OCI-LY3 (cell line): Measurements from ENCODE around the gene PTS.

Experiments
- H2AFZ ChIP-seq: fragments of 200-600, 300-600 bp; shearing (Covaris generic); 2 replicates; pipeline ENCODE4 v1.6.0; 2014; ENCODE audit warnings: antibody characterized with exemption, low read depth, low read length
- H3K27ac ChIP-seq: fragments of 200-600, 300-600 bp; sonication (generic); 2 replicates; pipeline ENCODE4 v1.5.1; 2014; ENCODE audit warnings: mild to moderate bottlenecking, low read length, moderate library complexity, mixed read lengths
- H3K27me3 ChIP-seq: fragments of 200-600, 300-600 bp; sonication (generic); 2 replicates; pipeline ENCODE4 v1.6.1; 2014; ENCODE audit warnings: low read depth, low read length, mixed read lengths
- H3K36me3 ChIP-seq: fragments of 200-600, 300-600 bp; sonication (generic); replicated peaks from 2 replicates; pipeline ENCODE3; 2014; ENCODE audit warnings: low read depth, low read length, mixed read lengths
- H3K4me1 ChIP-seq: fragments of 300-600, 200-600 bp; sonication (generic); 2 replicates; pipeline ENCODE4 v1.6.1; 2014; ENCODE audit warnings: low read length, mixed read lengths
- H3K4me2 ChIP-seq: fragments of 200-600, 300-600 bp; sonication (generic); 2 replicates; pipeline ENCODE4 v1.6.1; 2014; ENCODE audit warnings: low read length, mixed read lengths
- H3K4me3 ChIP-seq: fragments of 300-600, 200-600 bp; sonication (generic); 2 replicates; pipeline ENCODE4 v1.5.1; 2014; ENCODE audit warnings: antibody characterized with exemption, mild to moderate bottlenecking, low read length, moderate library complexity
- H3K79me2 ChIP-seq: fragments of 300-600, 200-600 bp; shearing (Covaris generic); 2 replicates; pipeline ENCODE4 v1.6.1; 2014; ENCODE audit warnings: mild to moderate bottlenecking, low read length, mixed read lengths
- H3K9ac ChIP-seq: fragments of 300-600, 200-600 bp; shearing (Covaris generic); 2 replicates; pipeline ENCODE4 v1.6.0; 2014; ENCODE audit warnings: mild to moderate bottlenecking, low read length, moderate library complexity
- H3K9me3 ChIP-seq: fragments of 200-600, 300-600 bp; shearing (Covaris generic); 2 replicates; pipeline ENCODE4 v1.6.1; 2014; ENCODE audit warnings: low read length, mixed read lengths; ENCODE audit not compliant: insufficient read depth
- H4K20me1 ChIP-seq: fragments of 200-600, 300-600 bp; sonication (generic); 2 replicates; pipeline ENCODE4 v1.6.1; 2016; ENCODE audit warnings: low read length, mixed read lengths; ENCODE audit not compliant: insufficient read depth
- EZH2phosphoT487 ChIP-seq: fragments of 200-600 bp; shearing (Covaris generic); IDR thresholded peaks from 2 replicates; pipeline ENCODE4 v1.6.1; 2018; ENCODE audit warnings: antibody characterized with exemption, mixed run types, low read depth
- TF ChIP-seq, protein P1 (sequence below): fragments of 200-600, 300-600 bp; sonication (generic); IDR thresholded peaks from 2 replicates; pipeline ENCODE4 v1.5.1; 2014; ENCODE audit warnings: antibody characterized with exemption, low read length, low read depth

The PTS gene

GRCh38 chr11:112206071-112206470 lies 20.2 kb upstream of the PTS start:
- Histone ChIP-seq H3K4me1 (no peaks in the 10 kb centered on the region), H4K20me1 (no peaks in the 10 kb centered on the region), H3K4me2 (no peak overlapping the region), H3K27me3 (peaks cover 31% of the 10 kb centered on the region), H3K4me3 (no peak overlapping the region), H3K27ac (no peak overlapping the region), H3K9me3 (no peaks in the 10 kb centered on the region), H2AFZ (no peak overlapping the region), H3K36me3 (no peaks in the 10 kb centered on the region), H3K79me2 (no peaks in the 10 kb centered on the region), H3K9ac (no peak overlapping the region)
- TF ChIP-seq, protein P1, sequence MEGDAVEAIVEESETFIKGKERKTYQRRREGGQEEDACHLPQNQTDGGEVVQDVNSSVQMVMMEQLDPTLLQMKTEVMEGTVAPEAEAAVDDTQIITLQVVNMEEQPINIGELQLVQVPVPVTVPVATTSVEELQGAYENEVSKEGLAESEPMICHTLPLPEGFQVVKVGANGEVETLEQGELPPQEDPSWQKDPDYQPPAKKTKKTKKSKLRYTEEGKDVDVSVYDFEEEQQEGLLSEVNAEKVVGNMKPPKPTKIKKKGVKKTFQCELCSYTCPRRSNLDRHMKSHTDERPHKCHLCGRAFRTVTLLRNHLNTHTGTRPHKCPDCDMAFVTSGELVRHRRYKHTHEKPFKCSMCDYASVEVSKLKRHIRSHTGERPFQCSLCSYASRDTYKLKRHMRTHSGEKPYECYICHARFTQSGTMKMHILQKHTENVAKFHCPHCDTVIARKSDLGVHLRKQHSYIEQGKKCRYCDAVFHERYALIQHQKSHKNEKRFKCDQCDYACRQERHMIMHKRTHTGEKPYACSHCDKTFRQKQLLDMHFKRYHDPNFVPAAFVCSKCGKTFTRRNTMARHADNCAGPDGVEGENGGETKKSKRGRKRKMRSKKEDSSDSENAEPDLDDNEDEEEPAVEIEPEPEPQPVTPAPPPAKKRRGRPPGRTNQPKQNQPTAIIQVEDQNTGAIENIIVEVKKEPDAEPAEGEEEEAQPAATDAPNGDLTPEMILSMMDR = no peak
- TF ChIP-seq EZH2phosphoT487 = no peak

DNA sequence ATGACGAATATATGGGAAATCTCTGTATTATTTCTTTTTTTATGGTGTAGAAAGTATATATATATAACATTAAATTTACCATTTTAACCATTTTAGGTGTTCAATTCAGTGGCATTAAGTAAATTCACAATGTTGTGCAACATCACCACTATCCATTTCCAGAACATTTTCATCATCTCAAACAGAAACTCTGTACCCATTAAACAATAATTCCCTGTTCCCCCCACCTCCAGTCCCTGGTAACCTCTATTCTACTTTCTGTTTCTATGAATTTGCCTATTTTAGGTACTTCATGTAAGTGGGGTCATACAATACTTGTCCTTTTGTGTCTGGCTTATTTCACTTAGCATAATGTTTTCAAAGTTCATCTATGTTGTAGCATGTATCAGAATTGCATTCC lies 15.3 kb upstream of the PTS start:
- Histone ChIP-seq H3K4me1 (peaks cover 4% of the 10 kb centered on the region), H3K4me3 (no peak overlapping the region), H3K27me3 (peaks cover 38% of the 10 kb centered on the region), H3K9ac (no peak overlapping the region), H3K9me3 (no peaks in the 10 kb centered on the region), H2AFZ (no peak overlapping the region), H3K36me3 (no peaks in the 10 kb centered on the region), H4K20me1 (no peaks in the 10 kb centered on the region), H3K79me2 (no peaks in the 10 kb centered on the region), H3K4me2 (no peak overlapping the region), H3K27ac (no peak overlapping the region)
- TF ChIP-seq EZH2phosphoT487 = no peak
- TF ChIP-seq, protein P1 = no peak

DNA sequence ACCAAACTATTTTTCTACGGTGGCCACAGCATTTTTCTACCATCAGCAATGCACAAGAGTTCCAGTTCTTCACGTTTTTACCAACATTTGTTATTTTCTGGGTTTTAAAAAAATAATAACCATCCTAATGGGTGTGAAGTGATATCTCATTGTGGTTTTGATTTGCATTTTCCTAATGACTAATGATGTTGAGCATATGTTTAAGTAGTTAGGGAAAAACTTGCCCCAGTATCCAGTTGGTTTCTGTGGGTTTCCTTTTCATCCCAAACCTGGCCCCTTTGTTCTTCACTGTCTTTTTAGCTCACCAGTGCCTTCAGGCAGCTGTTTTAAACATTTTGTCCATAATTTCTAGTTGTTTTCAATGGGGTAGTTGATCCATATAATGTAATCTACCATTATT lies 14.7 kb upstream of the PTS start:
- no peak for TF ChIP-seq EZH2phosphoT487
- TF ChIP-seq, protein P1 = no peak
- Histone ChIP-seq H3K79me2 (no peaks in the 10 kb centered on the region), H3K4me2 (no peak overlapping the region), H3K4me3 (no peak overlapping the region), H2AFZ (no peak overlapping the region), H3K27ac (no peak overlapping the region), H3K4me1 (peaks cover 4% of the 10 kb centered on the region), H3K9me3 (no peaks in the 10 kb centered on the region), H3K27me3 (peaks cover 38% of the 10 kb centered on the region), H3K9ac (no peak overlapping the region), H4K20me1 (no peaks in the 10 kb centered on the region), H3K36me3 (no peaks in the 10 kb centered on the region)

DNA sequence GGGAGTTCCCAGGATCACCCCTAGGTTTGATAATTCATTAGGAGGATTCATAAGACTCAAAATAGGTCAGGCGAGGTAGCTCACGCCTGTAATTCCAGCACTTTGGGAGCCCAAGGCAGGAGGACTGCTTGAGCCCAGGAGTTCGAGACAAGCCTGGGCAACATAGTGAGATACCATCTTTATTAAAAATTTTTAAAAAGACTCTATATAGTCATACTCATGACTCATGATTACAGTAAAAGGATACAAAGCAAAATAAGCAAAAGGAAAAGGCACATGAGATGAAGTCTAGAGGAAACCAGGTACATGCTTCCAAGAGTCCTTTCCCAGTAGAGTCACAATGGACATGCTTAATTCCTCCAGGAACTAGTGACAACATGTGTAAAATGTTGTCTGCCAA lies 13.9 kb upstream of the PTS start:
- Histone ChIP-seq H3K4me3 (no peak overlapping the region), H3K4me2 (no peak overlapping the region), H2AFZ (no peak overlapping the region), H3K79me2 (no peaks in the 10 kb centered on the region), H4K20me1 (no peaks in the 10 kb centered on the region), H3K9ac (no peak overlapping the region), H3K4me1 (peaks cover 4% of the 10 kb centered on the region), H3K36me3 (no peaks in the 10 kb centered on the region), H3K27me3 (peaks cover 37% of the 10 kb centered on the region), H3K27ac (no peak overlapping the region), H3K9me3 (no peaks in the 10 kb centered on the region)
- TF ChIP-seq, protein P1 = no peak
- TF ChIP-seq EZH2phosphoT487 = no peak
